Measurements from ENCODE around the gene CPNE5. TPM values are rescaled to one million over a fixed set of nuclear protein-coding genes. Genes with fewer than 3 reads are reported as not detected.

CPNE5 gene
- total and polyA plus RNA-seq, 2 of the 4 experiments (the other 2 are of a cell fraction), result 0.07 TPM; not detected in 1

DNA sequence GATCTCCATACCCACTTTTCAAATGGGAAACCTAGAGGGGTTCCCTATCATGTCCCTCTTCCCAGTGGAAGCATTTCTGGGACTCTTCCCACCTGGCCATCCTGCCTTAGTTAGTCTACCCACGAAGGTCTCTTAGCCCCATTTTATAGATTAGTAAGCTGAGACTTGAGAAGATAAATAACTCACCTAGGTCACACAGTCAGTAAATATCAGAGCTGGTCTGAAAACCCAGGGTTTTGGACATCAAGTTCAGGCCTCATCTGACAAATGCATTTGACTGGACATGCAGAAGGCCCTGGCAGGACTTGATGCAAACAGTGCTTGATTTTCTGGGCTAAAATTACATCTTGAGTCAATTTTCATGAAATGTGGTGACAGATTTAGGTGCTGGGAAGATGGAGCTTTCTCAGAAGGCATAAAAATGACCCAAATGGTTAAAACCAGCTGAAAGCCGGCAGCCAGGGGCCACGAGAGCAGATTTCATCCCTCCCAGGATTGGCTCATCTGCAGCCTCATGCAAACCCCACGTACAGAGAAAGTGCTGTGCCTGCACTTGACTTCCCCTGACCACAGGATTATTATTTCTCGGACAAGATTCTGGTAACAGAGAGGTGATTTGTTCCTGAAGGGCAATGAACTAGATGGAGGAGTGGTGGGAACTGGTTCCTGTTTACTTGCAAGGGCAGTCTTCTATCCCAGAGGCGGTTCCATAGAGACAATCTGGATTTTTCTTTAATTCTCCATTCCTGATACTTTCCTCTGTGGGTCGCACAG lies 23.1 kb downstream of the CPNE5 start:
- Histone ChIP-seq H2BK15ac (ENCODE audit: low read depth, low read length) (no peak overlapping the region), H3K4me1 (ENCODE audit: control insufficient read depth, insufficient read depth, low read length) (peaks cover 5% of the 10 kb centered on the region), H4K91ac (ENCODE audit: insufficient read depth, low read depth, low read length) (no peak overlapping the region), H2AK9ac (replicated peaks; ENCODE audit: low read depth, low read length, poor library complexity) (no peak overlapping the region), H3K4me2 (ENCODE audit: low read depth, low read length) (no peak overlapping the region), H2AK5ac (ENCODE audit: low read depth, low read length) (no peak overlapping the region), H3K9me1 (ENCODE audit: insufficient read depth, low read length) (no peaks in the 10 kb centered on the region; the same call in 1 of the 2 replicates), H2BK5ac (ENCODE audit: low read depth, low read length, poor library complexity, severe bottlenecking) (no peak overlapping the region), H4K8ac (ENCODE audit: low read depth in 2 of 2, low read length in 2 of 2) (no peak overlapping the region), H3K27ac (ENCODE audit: insufficient read depth, low read length) (no peak overlapping the region), H3K27me3 (ENCODE audit: control insufficient read depth, insufficient read depth, low read length) (peaks cover 18% of the 10 kb centered on the region), H4K20me1 (ENCODE audit: insufficient read depth, low read length) (no peaks in the 10 kb centered on the region), H4K5ac (ENCODE audit: low read depth, low read length) (no peak overlapping the region), H3K36me3 (ENCODE audit: control insufficient read depth, insufficient read depth, low read length) (no peaks in the 10 kb centered on the region), H3K18ac (ENCODE audit: low read depth, low read length) (no peak overlapping the region), H3K9ac (ENCODE audit: low read depth, low read length) (no peak overlapping the region), H3K23ac (ENCODE audit: low read depth, low read length) (no peak overlapping the region), H3K9me3 (ENCODE audit: control insufficient read depth, insufficient read depth, low read length) (no peaks in the 10 kb centered on the region), H3K4me3 (ENCODE audit: insufficient read depth, low read depth, low read length) (no peak overlapping the region), H3K4ac (ENCODE audit: low read depth, low read length) (no peak overlapping the region), H2BK20ac (ENCODE audit: low read depth, low read length) (no peak overlapping the region), H3K14ac (replicated peaks; ENCODE audit: low read depth, low read length) (no peak overlapping the region), H3K79me1 (ENCODE audit: low read depth in 1 of 2, low read length in 2 of 2) (no peaks in the 10 kb centered on the region), H3K56ac (ENCODE audit: extremely low read depth, insufficient read depth, low read length) (no peak overlapping the region), H2AFZ (replicated peaks; ENCODE audit: low read length, poor library complexity) (no peak overlapping the region), H2BK120ac (ENCODE audit: low read depth, low read length) (no peak overlapping the region)
- TF ChIP-seq FOS (IDR thresholded peaks at IDR 0.05; ENCODE audit: low read depth, low read length), result no peak
- TF ChIP-seq CEBPB (IDR thresholded peaks at IDR 0.05; ENCODE audit: low read depth, low read length), result no peak
- no peak for TF ChIP-seq RCOR1 (IDR thresholded peaks at IDR 0.05; ENCODE audit: insufficient replicate concordance, low read length)
- TF ChIP-seq, protein P1, sequence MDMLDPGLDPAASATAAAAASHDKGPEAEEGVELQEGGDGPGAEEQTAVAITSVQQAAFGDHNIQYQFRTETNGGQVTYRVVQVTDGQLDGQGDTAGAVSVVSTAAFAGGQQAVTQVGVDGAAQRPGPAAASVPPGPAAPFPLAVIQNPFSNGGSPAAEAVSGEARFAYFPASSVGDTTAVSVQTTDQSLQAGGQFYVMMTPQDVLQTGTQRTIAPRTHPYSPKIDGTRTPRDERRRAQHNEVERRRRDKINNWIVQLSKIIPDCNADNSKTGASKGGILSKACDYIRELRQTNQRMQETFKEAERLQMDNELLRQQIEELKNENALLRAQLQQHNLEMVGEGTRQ (IDR thresholded peaks at IDR 0.05; ENCODE audit: low read depth, low read length), result no peak
- no peak for TF ChIP-seq BHLHE40 (IDR thresholded peaks at IDR 0.05; ENCODE audit: low read depth, low read length)
- no peak for TF ChIP-seq NFE2L2 (IDR thresholded peaks at IDR 0.05; ENCODE audit: low read depth, low read length)
- TF ChIP-seq SMC3 (IDR thresholded peaks at IDR 0.05; ENCODE audit: low read depth, low read length), result no peak
- TF ChIP-seq, protein P2, sequence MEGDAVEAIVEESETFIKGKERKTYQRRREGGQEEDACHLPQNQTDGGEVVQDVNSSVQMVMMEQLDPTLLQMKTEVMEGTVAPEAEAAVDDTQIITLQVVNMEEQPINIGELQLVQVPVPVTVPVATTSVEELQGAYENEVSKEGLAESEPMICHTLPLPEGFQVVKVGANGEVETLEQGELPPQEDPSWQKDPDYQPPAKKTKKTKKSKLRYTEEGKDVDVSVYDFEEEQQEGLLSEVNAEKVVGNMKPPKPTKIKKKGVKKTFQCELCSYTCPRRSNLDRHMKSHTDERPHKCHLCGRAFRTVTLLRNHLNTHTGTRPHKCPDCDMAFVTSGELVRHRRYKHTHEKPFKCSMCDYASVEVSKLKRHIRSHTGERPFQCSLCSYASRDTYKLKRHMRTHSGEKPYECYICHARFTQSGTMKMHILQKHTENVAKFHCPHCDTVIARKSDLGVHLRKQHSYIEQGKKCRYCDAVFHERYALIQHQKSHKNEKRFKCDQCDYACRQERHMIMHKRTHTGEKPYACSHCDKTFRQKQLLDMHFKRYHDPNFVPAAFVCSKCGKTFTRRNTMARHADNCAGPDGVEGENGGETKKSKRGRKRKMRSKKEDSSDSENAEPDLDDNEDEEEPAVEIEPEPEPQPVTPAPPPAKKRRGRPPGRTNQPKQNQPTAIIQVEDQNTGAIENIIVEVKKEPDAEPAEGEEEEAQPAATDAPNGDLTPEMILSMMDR (conservative IDR thresholded peaks at IDR 0.05; ENCODE audit: low read depth, low read length), result no peak
- TF ChIP-seq MXI1 (IDR thresholded peaks at IDR 0.05; ENCODE audit: borderline replicate concordance, low read depth, low read length), result no peak
- TF ChIP-seq MAFK (IDR thresholded peaks at IDR 0.05; ENCODE audit: low read depth, low read length), result no peak
- no peak for TF ChIP-seq CHD1 (IDR thresholded peaks at IDR 0.05; ENCODE audit: low read depth, low read length)
- TF ChIP-seq MAZ (IDR thresholded peaks at IDR 0.05; ENCODE audit: borderline replicate concordance, low read depth, low read length), result no peak
- TF ChIP-seq, protein P3, sequence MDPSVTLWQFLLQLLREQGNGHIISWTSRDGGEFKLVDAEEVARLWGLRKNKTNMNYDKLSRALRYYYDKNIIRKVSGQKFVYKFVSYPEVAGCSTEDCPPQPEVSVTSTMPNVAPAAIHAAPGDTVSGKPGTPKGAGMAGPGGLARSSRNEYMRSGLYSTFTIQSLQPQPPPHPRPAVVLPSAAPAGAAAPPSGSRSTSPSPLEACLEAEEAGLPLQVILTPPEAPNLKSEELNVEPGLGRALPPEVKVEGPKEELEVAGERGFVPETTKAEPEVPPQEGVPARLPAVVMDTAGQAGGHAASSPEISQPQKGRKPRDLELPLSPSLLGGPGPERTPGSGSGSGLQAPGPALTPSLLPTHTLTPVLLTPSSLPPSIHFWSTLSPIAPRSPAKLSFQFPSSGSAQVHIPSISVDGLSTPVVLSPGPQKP (IDR thresholded peaks at IDR 0.05; ENCODE audit: borderline replicate concordance, low read depth, low read length), result no peak
- TF ChIP-seq RAD21 (IDR thresholded peaks at IDR 0.05; ENCODE audit: low read length), result no peak
- TF ChIP-seq POLR2A (IDR thresholded peaks at IDR 0.05; ENCODE audit: low read depth, low read length), result no peak
- no peak for TF ChIP-seq RFX5 (IDR thresholded peaks at IDR 0.05; ENCODE audit: low read depth, low read length)
- BruUV-seq (replicated peaks), result no TSS peak
- intact Hi-C loops (cut with micrococcal nuclease) (no loop called here), dilution Hi-C loops (cut with HindIII; ENCODE audit: low sequenced_read_pairs, unreplicated experiment) (no loop called here), in situ Hi-C loops (cut with MboI; ENCODE audit: low sequenced_read_pairs) (no loop called here)
- ATAC-seq (ENCODE audit: low read depth) (no peak), DNase-seq (no peak)
- WGBS, 2 experiments (ENCODE audit: extremely low coverage in 2 of 2, insufficient read length in 1 of 2), result 90% methylated on average over 2 of the region's 7 CpGs; no CpG with 5 or more reads in 1 of the 2 experiments
- ChIA-PET CTCF (no interaction called here), POLR2A (ENCODE audit: unreplicated experiment) (no interaction called here)
